B cell (primary cell): ENCODE results near the gene ZFP3. TPM values are rescaled to one million over a fixed set of nuclear protein-coding genes. Genes with fewer than 3 reads are reported as not detected.
"Not testable (repeated sequence)": the region's sequence is repeated elsewhere in the genome, so short reads cannot be mapped to it uniquely, and the experiment has no call there.

Experiments
- ATAC-seq: fragments of 200-7000 bp; cut with Tn5 transposase; one replicate; pipeline ENCODE4 v1.10.0; 2021; ENCODE audit warnings: low read depth, mild to moderate bottlenecking, moderate number of reproducible peaks, moderate library complexity
- CTCF ChIA-PET: fragments of 350-600 bp; sonication (Branson Sonifier 250); formaldehyde crosslinking; loops from one replicate; lab custom pipeline; 2021; ENCODE audit warnings: antibody characterized with exemption, inconsistent platforms; lab: Charles Lee
- POLR2A ChIA-PET: fragments of 350-600 bp; sonication (Branson Sonifier 250); formaldehyde crosslinking; loops from one replicate; lab custom pipeline; 2021; ENCODE audit warnings: antibody characterized with exemption; lab: Charles Lee
- DNase-seq: peaks from one replicate; pipeline ENCODE4 v3.0.0; 2013
- H2AFZ ChIP-seq: 2 replicates; pipeline ENCODE4 v1.6.1; 2012; ENCODE audit warnings: mild to moderate bottlenecking, low read depth, low read length; ENCODE audit not compliant: insufficient read depth, poor library complexity, severe bottlenecking
- H3K27ac ChIP-seq, 2 donors: 1 replicate in 1 of 2; 2 replicates in 1 of 2; pipeline ENCODE4 v1.5.1; 2012 to 2013; ENCODE audit warnings: low read length in 2 of 2, mild to moderate bottlenecking in 2 of 2, moderate library complexity in 1 of 2
- H3K27me3 ChIP-seq, 4 experiments: fragments of 200-600 bp in 1 of 4; sonication (generic) in 1 of 4; replicated peaks in 1 of 4; 1 replicate in 2 of 4; 2 replicates in 2 of 4; pipeline versions ENCODE4 v1.6.1 to v1.7.0; 2013 to 2016; ENCODE audit warnings: low read length in 3 of 4, mild to moderate bottlenecking in 2 of 4, mixed read lengths in 1 of 4, moderate library complexity in 1 of 4; ENCODE audit not compliant: insufficient read depth in 4 of 4, control insufficient read depth in 3 of 4; ENCODE audit errors: control extremely low read depth in 1 of 4
- H3K36me3 ChIP-seq, 2 experiments: replicated peaks in 1 of 2; 1 replicate in 1 of 2; 2 replicates in 1 of 2; pipeline versions ENCODE4 v1.6.1 to v1.7.1; 2013; ENCODE audit warnings: low read length in 1 of 2; ENCODE audit not compliant: insufficient read depth in 2 of 2, control insufficient read depth in 1 of 2; ENCODE audit errors: control extremely low read depth in 1 of 2, extremely low read depth in 1 of 2
- H3K4me1 ChIP-seq, 2 donors: fragments of 200-600 bp in 1 of 2; sonication (generic) in 1 of 2; 1 replicate in 1 of 2; 2 replicates in 1 of 2; pipeline versions ENCODE4 v1.5.1 to v1.6.1; 2013 to 2017; ENCODE audit warnings: low read length in 2 of 2; ENCODE audit not compliant: control insufficient read depth in 2 of 2, insufficient read depth in 2 of 2
- H3K4me2 ChIP-seq: replicated peaks from 2 replicates; pipeline ENCODE3; 2012; ENCODE audit warnings: mild to moderate bottlenecking, low read depth, low read length; ENCODE audit not compliant: poor library complexity, severe bottlenecking
- H3K4me3 ChIP-seq, 5 experiments: fragments of 200-600 bp in 1 of 5; sonication (generic) in 1 of 5; 1 replicate in 3 of 5; 2 replicates in 2 of 5; pipeline versions ENCODE4 v1.5.1 to v1.7.0; 2011 to 2016; ENCODE audit warnings: low read length in 4 of 5, mild to moderate bottlenecking in 4 of 5, low read depth in 2 of 5, control low read depth in 1 of 5, moderate library complexity in 1 of 5; ENCODE audit not compliant: insufficient read depth in 1 of 5; ENCODE audit errors: control extremely low read depth in 1 of 5, extremely low read depth in 1 of 5
- H3K79me2 ChIP-seq: fragments of 200-600 bp; sonication (generic); one replicate; pipeline ENCODE4 v1.6.0; 2016; ENCODE audit warnings: low read length; ENCODE audit not compliant: control insufficient read depth, insufficient read depth
- H3K9ac ChIP-seq: fragments of 200-600 bp; sonication (generic); 2 replicates; pipeline ENCODE4 v1.6.1; 2017; ENCODE audit warnings: mild to moderate bottlenecking, low read length, moderate library complexity
- H3K9me3 ChIP-seq, 3 donors: one replicate each; pipeline versions ENCODE4 v1.6.1 to v1.7.1; 2013; ENCODE audit warnings: low read length in 2 of 3; ENCODE audit not compliant: control insufficient read depth in 2 of 3, insufficient read depth in 1 of 3; ENCODE audit errors: control extremely low read depth in 1 of 3
- H4K20me1 ChIP-seq: 2 replicates; pipeline ENCODE4 v1.6.0; 2012; ENCODE audit warnings: mild to moderate bottlenecking, low read length; ENCODE audit not compliant: insufficient read depth, control insufficient read depth, poor library complexity, severe bottlenecking
- H3K27ac Mint-ChIP-seq: one replicate; pipeline ENCODE4 v1.8.0; 2021; ENCODE audit warnings: mixed read lengths
- H3K27me3 Mint-ChIP-seq: one replicate; pipeline ENCODE4 v1.8.0; 2021; ENCODE audit warnings: mixed read lengths
- H3K4me1 Mint-ChIP-seq: one replicate; pipeline ENCODE4 v1.8.0; 2021; ENCODE audit warnings: mixed read lengths
- H3K4me3 Mint-ChIP-seq: one replicate; pipeline ENCODE4 v1.8.0; 2021; ENCODE audit warnings: mixed read lengths
- H3K9me3 Mint-ChIP-seq: one replicate; pipeline ENCODE4 v1.8.0; 2022; ENCODE audit warnings: mixed read lengths; ENCODE audit not compliant: insufficient read depth
- CTCF ChIP-seq: fragments of 200-600 bp; IDR thresholded peaks from one replicate; pipeline ENCODE4 v1.8.0; 2022; ENCODE audit warnings: antibody characterized with exemption, mild to moderate bottlenecking
- EZH2 ChIP-seq: IDR thresholded peaks from 2 replicates; pipeline ENCODE4 v1.6.1; 2012; ENCODE audit warnings: borderline replicate concordance, low read depth, mild to moderate bottlenecking, moderate library complexity, low read length; ENCODE audit not compliant: insufficient read depth, poor library complexity, severe bottlenecking
- WGBS: methylation state at CpG from one replicate; pipeline ENCODE4 v1.1.5; 2013; ENCODE audit warnings: missing lambda C conversion rate; ENCODE audit not compliant: insufficient coverage; 5-methylcytosine and 5-hydroxymethylcytosine counted together
- intact Hi-C: fragments of 100-400 bp; cut with micrococcal nuclease; formaldehyde crosslinking; loops from one replicate; pipeline ENCODE4 v1.10.0; 2022
- polyA plus RNA-seq: library from polyadenylated mRNA; depleted of rRNA; stranded (reverse); fragments of >200 nt; gene quantifications from 2 replicates; pipeline ENCODE4 v1.2.3, GENCODE V29; 2012
- total RNA-seq, 2 donors: library from RNA; stranded (reverse); fragments of 120-200 nt in 1 of 2; gene quantifications; 1 replicate in 1 of 2; 2 replicates in 1 of 2; pipeline versions ENCODE4 v1.2.3 to v1.2.4, GENCODE V29; 2013 to 2022

Gene ZFP3
- total and polyA plus RNA-seq, 2 donors (not counting 1 experiment from before 2014, with no cell fraction given): 5.1 to 15.8 TPM

- Histone ChIP-seq H2AFZ (no peak overlapping the region), H3K27ac (no peak overlapping the region), H3K4me2 (no peak overlapping the region), H3K36me3 (no peaks in the 10 kb centered on the region), H3K27me3 (peaks cover 0 to 4% (median 0%) of the 10 kb centered on the region in 4 experiments), H4K20me1 (no peaks in the 10 kb centered on the region), H3K4me3 (no peak overlapping the region), H3K4me1 (no peaks in the 10 kb centered on the region), H3K9me3 (no peaks in the 10 kb centered on the region), H3K9ac (no peak overlapping the region), H3K79me2 (no peaks in the 10 kb centered on the region)
- ChIA-PET CTCF (interaction anchor here (0.9 kb wide), 1 partner anchor 38 kb away, joined by 3 read pairs; no protein-coding TSS in a partner anchor), POLR2A (interaction anchor here (0.6 kb wide), 1 partner anchor 40 kb away, joined by 11 read pairs; no protein-coding TSS in a partner anchor)
- TF ChIP-seq CTCF (no peak), EZH2 (no peak)
- Mint-ChIP-seq H3K4me1 (no peaks in the 10 kb centered on the region), H3K27me3 (peaks cover 9% of the 10 kb centered on the region), H3K27ac (no peak overlapping the region), H3K4me3 (no peak overlapping the region), H3K9me3 (no peaks in the 10 kb centered on the region)
- DNase-seq (no peak), ATAC-seq (no peak)
- intact Hi-C loops: no loop called here
- WGBS: 93% methylated on average over 2 of the region's 3 CpGs
Observed at GRCh38 chr17:5068236-5068635, 10.0 kb upstream of the ZFP3 start.

DNA sequence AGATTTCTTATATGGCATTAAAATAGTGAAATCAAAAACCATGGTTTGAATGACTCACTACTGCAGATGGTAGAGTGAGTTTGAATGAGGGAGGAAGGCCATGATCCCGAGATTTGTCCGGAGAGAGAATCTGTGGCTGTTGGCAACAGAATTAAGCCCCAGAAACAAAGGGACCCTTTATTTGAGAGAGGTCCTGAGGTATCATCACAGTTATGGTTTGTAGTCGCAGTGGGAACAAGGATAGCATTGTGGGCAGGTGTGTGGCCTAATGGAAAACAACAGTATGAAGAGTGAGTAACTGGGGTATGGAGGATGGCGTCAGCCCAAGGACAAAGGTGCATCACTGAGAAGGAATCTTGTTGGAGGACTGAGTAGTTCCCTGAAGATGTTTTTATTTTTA lies 8.5 kb upstream of the ZFP3 start:
- no peak overlapping the region for H3K27ac Mint-ChIP-seq
- H3K9me3 Mint-ChIP-seq: no peaks in the 10 kb centered on the region
- no peaks in the 10 kb centered on the region for H3K9me3 ChIP-seq
- no peaks in the 10 kb centered on the region for H3K4me1 Mint-ChIP-seq
- no peak overlapping the region for H3K4me3 ChIP-seq
- no peak for ATAC-seq
- intact Hi-C loops: no loop called here
- whole genome bisulfite sequencing: 94% methylated on average over 3 of the region's 4 CpGs
- CTCF ChIA-PET: no interaction called here
- TF ChIP-seq EZH2: no peak
- no peak for TF ChIP-seq CTCF
- no peak overlapping the region for H3K4me2 ChIP-seq
- H3K79me2 ChIP-seq: no peaks in the 10 kb centered on the region
- H3K4me1 ChIP-seq: no peaks in the 10 kb centered on the region
- POLR2A ChIA-PET: interaction anchor here (0.6 kb wide), 1 partner anchor 1298 kb away, joined by 4 read pairs; no protein-coding TSS in a partner anchor
- DNase-seq: no peak
- H4K20me1 ChIP-seq: no peaks in the 10 kb centered on the region
- no peak overlapping the region for H3K4me3 Mint-ChIP-seq
- H3K9ac ChIP-seq: no peak overlapping the region
- peaks cover 9% of the 10 kb centered on the region for H3K27me3 Mint-ChIP-seq
- no peaks in the 10 kb centered on the region for H3K36me3 ChIP-seq
- H2AFZ ChIP-seq: no peak overlapping the region
- H3K27me3 ChIP-seq: no peaks in the 10 kb centered on the region
- H3K27ac ChIP-seq: no peak overlapping the region

GRCh38 chr17:5075472-5075871 lies 2.8 kb upstream of the ZFP3 start:
- H4K20me1 ChIP-seq, H3K36me3 ChIP-seq, H3K9ac ChIP-seq, DNase-seq, H3K9me3 Mint-ChIP-seq, H3K4me3 ChIP-seq, H3K27me3 Mint-ChIP-seq, H3K27ac ChIP-seq, H3K27me3 ChIP-seq, ATAC-seq, H3K4me3 Mint-ChIP-seq, H3K4me2 ChIP-seq, POLR2A ChIA-PET, H2AFZ ChIP-seq: not testable (repeated sequence)
- intact Hi-C loops: loop anchor here (5.0 kb wide), 2 partner anchors 43 to 232 kb away; no protein-coding TSS in a partner anchor
- peak overlapping the region; percentile 22 for H3K27ac Mint-ChIP-seq
- CTCF ChIA-PET: interaction anchor here (1.6 kb wide), 1 partner anchor 44 kb away, joined by 4 read pairs; no protein-coding TSS in a partner anchor
- peaks cover 8 to 21% of the 10 kb centered on the region in 2 donors for H3K4me1 ChIP-seq
- peaks cover 18% of the 10 kb centered on the region for H3K79me2 ChIP-seq
- H3K9me3 ChIP-seq: peaks cover 0 to 12% (median 1%) of the 10 kb centered on the region in 3 donors
- 100% methylated on average over 3 of the region's 5 CpGs for WGBS
- peaks cover 21% of the 10 kb centered on the region for H3K4me1 Mint-ChIP-seq
